CD4-positive, alpha-beta T cell treated with Interleukin-2 at 100 ng/mL for 4 hours (primary cell): ENCODE measurements around the gene CHD2.
"Not testable (repeated sequence)": the region's sequence is repeated elsewhere in the genome, so short reads cannot be mapped to it uniquely, and the experiment has no call there.

Experiments
- DNase-seq: peaks from one replicate; pipeline ENCODE4 v3.0.0-alpha.2; 2020; ENCODE audit warnings: low spot score

The CHD2 gene

GRCh38 chr15:93020976-93021772 is 121.0 kb downstream of the CHD2 start:
- DNase-seq: no peak

DNA sequence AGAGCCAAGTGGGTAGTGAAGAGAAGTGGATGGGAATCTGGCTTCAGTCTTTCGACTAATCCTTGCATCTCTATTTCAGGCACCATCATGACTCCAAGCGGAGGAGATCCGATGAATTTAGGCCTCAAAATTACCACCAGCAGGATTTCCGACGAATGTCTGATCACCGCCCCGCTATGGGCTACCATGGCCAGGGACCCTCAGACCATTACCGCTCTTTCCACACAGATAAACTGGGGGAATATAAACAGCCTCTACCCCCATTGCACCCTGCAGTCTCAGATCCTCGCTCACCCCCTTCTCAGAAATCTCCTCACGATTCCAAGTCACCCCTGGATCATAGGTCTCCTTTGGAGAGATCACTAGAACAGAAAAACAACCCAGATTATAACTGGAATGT is 124.2 kb downstream of the CHD2 start:
- DNase-seq: no peak

GRCh38 chr15:93024716-93025624 is 124.8 kb downstream of the CHD2 start:
- DNase-seq: no peak

DNA sequence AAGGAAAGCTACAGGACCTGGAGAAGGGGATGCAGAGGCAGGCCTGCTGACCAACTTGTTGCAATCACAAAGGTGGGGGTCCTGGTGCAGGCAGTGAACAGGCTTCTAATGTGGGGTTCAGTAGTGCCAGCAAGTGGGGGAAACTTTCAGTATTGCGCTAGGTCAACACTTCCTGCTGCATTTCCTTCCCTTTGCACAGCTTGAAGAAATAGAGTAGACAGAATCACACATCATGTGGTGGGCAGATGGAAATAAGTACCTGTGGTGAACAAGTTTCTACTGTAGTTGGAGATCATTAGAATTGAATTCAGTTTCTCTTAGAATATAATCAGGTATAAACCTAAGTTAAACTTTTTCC is 125.5 kb downstream of the CHD2 start:
- DNase-seq: no peak

- no peak for DNase-seq
These were observed 126.3 kb downstream of the CHD2 start for GRCh38 chr15:93026380-93026817.

DNA sequence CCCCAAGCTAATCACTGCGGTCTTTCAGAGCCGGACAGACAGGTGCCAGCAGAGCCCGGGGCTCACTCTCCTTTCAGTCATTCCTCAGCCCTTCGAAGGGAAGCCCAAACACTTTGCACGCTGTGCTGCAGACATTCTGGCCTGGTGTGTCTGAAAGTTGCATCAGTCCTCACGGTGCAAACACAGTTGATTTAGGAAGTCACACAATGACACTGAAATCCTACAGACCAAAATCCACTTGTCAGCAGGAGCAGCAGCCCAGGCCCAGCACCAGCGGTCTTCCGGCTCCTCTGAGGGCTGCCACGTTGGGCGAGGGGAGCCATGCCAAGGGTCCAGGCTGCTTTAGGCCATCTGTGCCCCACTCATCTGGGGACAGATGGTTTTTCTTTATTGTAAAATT is 127.3 kb downstream of the CHD2 start:
- no peak for DNase-seq

- DNase-seq: no peak
These were observed 128.0 kb downstream of the CHD2 start for GRCh38 chr15:93028111-93028631.

GRCh38 chr15:93028632-93029213 is 128.6 kb downstream of the CHD2 start:
- peak; percentile 8 for DNase-seq

DNA sequence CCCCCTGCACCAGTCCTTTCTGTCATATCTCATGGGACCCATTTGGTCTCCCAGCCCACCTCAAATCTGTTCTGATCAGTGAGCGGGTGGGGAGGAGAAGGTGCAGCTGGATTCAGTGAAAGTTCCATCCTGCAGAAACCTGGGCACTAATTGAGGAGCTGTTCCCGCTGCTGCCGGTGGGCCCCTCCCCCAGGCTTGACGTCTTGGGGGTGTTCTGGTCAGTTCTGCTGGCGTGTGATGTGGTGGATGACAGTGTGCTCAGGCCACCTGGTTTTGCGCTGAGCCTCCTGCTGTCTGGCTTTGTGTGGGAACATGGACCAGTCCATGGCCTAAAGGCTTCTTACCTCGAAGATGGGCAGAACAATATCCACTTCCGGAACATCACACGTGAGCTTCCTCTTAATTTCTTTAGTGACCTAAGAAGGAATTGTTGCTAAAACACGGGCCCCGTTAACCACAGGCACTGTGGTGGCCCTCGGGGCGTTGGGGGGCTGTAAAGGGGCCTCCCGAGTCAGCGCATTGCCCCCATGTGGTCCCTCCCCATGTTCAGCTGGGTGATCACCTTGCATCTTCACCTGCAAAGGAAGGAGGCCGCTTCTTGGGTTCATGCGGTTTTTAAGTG is 129.2 kb downstream of the CHD2 start:
- no peak for DNase-seq

GRCh38 chr15:93029836-93030429 is 129.8 kb downstream of the CHD2 start:
- no peak for DNase-seq

DNA sequence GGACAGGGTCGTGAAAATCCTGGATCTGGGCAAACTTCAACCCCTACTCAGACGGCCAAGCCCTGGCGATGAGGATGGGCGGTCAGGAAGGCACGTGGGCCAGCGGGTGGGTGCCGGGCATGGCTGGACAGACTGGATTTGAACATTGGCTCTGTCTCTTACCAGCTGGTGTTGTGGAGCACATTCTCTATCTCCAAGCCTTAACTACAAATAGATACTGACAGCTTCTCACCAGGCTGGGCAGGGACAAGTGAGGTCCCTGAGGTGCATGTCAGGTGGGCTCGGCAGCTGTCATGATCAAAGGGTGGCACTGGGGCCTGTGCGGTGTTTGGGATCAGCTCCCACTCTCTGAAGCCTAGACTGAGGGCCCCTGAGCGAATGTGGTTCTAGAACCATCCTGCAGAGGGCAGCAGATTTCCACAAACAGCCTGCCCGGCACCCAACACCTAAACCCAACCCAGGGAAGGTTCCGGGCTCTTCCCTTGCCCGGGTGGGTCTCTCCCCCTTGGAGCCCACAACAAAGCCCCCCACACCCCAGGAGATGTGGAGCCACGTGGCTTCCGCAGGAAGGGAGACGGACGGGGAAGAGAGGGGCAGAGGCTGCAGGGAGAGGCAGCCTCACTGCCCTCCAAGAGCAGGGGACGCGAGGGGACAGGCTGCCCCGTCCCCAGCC is 130.4 kb downstream of the CHD2 start:
- peak; percentile 66 for DNase-seq

DNA sequence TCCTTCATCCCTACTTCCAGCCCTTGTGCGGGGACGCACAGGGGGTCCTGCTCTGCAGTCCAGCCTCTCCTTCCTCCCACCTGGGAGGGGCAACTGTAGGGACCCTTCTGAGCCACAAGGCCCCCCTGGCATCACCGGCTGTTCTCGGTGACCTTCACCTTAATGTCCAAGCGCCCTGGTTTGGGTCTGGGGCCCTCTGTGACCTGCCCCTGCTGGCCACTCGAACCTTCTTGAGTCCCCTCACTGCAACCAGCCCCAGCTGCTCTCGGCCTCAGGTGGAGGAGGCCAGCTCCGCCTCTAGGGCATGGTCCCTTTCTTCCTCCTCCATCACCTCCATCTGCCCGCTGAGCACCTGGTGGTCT is 131.0 kb downstream of the CHD2 start:
- DNase-seq: no peak

DNA sequence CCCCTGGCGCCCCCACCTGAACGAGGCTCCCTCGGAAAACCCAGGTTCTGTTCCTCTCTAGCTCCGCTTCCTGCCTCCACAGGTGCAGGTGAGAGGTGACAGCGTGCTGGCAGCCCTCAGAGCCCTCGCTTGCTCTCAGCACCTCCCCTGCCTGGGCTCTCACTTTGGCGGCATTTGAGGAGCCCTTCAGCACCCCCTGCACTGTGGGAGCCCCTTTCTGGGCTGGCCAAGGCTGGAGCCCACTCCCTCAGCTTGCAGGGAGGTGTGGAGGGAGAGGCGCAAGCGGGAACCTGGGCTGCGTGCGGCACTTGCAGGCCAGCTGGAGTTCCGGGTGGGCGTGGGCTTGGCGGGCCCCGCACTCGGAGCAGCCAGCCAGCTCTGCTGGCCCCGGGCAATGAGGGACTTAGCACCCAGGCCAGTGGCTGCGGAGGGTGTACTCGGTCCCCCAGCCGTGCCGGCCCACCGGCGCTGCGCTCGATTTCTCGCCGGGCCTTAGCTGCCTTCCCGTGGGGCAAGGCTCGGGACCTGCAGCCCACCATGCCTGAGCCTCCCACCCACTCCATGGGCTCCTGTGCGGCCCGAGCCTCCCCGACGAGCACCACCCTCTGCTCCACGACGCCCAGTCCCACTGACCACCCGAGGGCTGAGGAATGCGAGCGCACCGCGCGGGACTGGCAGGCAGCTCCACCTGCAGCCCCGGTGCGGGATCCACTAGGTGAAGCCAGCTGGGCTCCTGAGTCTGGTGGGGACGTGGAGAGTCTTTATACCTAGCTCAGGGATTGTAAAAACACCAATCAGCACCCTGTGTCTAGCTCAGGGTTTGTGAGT is 131.6 kb downstream of the CHD2 start:
- not testable (repeated sequence) for DNase-seq

DNA sequence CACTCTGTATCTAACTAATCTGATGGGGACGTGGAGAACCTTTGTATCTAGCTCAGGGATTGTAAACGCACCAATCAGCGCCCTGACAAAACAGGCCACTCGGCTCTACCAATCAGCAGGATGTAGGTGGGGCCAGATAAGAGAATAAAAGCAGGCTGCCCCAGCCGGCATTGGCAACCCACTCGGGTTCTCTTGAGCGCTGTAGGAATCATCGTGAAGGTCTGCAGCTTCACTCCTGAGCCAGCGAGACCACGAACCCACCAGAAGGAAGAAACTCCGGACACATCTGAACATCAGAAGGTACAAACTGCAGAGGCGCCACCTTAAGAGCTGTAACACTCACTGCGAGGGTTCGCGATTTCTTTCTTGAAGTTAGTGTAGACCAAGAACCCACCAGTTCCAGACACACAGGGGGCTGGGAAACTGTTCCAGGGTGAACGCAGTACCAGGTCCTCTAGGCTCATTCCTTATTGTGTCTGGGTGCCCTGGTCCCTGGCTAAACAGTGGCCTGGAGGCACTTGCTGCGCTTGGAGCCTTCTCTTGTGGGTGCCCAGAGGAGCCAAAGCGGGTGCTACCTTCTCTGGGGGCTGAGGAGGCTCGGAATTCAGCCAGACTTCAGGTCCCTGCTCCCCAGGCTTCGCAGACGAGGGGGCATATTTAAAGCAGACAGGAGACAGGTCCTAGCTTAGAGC is 132.5 kb downstream of the CHD2 start:
- DNase-seq: not testable (repeated sequence)

DNA sequence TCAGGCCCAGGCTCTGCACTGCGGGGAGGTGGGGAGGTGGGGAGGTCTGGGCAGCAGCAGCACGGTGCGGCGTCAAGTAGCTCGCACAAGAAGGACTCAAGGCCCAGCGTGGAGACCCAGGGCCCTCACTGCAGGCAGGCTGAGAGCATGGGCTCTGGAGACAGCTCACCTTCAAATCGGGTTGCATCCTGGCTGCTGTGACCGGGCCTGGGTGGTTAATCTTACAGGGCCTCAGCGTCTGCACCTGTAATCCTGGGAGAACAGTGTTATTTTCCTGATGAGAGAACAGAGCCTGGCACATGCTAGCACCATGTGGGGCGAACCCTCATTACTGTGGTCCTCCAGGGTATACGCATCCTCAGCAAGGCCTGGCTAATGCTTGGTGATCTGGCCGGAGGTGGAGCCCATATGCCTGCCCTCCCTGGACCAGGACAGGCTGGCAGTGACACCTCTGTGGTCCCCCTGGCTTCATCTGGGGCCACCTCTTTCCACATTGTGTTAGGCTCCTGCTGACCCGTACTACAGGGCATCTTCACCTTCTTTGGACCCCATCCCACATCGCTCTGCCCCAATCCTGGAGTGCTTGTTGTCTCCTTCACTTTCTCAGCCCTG is 133.4 kb downstream of the CHD2 start:
- DNase-seq: no peak

GRCh38 chr15:93034512-93034911 is 134.4 kb downstream of the CHD2 start:
- no peak for DNase-seq

- no peak for DNase-seq
These were observed 135.2 kb downstream of the CHD2 start for GRCh38 chr15:93035092-93035915.
